Neural cell (in vitro differentiated cells): ENCODE measurements around the gene SYCE3. TPM values are rescaled to one million over a fixed set of nuclear protein-coding genes. Genes with fewer than 3 reads are reported as not detected.

Experiments
- H2AFZ ChIP-seq: fragments of 200-600, 300-800 bp; sonication (generic), shearing (Covaris generic); 2 replicates; pipeline ENCODE4 v1.6.0; 2014; ENCODE audit warnings: low read depth, mild to moderate bottlenecking, antibody characterized with exemption, low read length, moderate library complexity
- H3F3A ChIP-seq: fragments of 200-600 bp; shearing (Covaris generic); 2 replicates; pipeline ENCODE4 v1.6.1; 2016; ENCODE audit warnings: mild to moderate bottlenecking, moderate library complexity, mixed read lengths, antibody characterized with exemption, low read length; ENCODE audit not compliant: insufficient read depth, poor library complexity, severe bottlenecking
- H3K27ac ChIP-seq: fragments of 200-600, 300-800 bp; sonication (generic), shearing (Covaris generic); 2 replicates; pipeline ENCODE4 v1.5.1; 2014; ENCODE audit warnings: mild to moderate bottlenecking, low read length, moderate library complexity
- H3K27me3 ChIP-seq: fragments of 300-800, 200-600 bp; sonication (generic), shearing (Covaris generic); 2 replicates; pipeline ENCODE4 v1.6.0; 2014; ENCODE audit warnings: mild to moderate bottlenecking, low read depth, low read length, moderate library complexity; ENCODE audit not compliant: insufficient read depth
- H3K36me3 ChIP-seq: fragments of 300-800, 200-600 bp; sonication (generic), shearing (Covaris generic); 2 replicates; pipeline ENCODE4 v1.5.1; 2014; ENCODE audit warnings: mild to moderate bottlenecking, antibody characterized with exemption, low read length, moderate library complexity; ENCODE audit not compliant: insufficient read depth
- H3K4me2 ChIP-seq: fragments of 300-800, 200-600 bp; sonication (generic), shearing (Covaris generic); 2 replicates; pipeline ENCODE4 v1.6.0; 2014; ENCODE audit warnings: mild to moderate bottlenecking, low read length
- H3K4me3 ChIP-seq: fragments of 300-800, 200-600 bp; sonication (generic), shearing (Covaris generic); 2 replicates; pipeline ENCODE4 v1.5.1; 2014; ENCODE audit warnings: mild to moderate bottlenecking, low read length, moderate library complexity
- H3K79me2 ChIP-seq: fragments of 200-600 bp; shearing (Covaris generic); replicated peaks from 2 replicates; pipeline ENCODE4 v1.6.0; 2014; ENCODE audit warnings: mild to moderate bottlenecking, low read length, moderate library complexity; ENCODE audit not compliant: insufficient read depth
- H3K9ac ChIP-seq: fragments of 300-800, 200-600 bp; sonication (generic), shearing (Covaris generic); 2 replicates; pipeline ENCODE4 v1.6.1; 2016; ENCODE audit warnings: mild to moderate bottlenecking, low read length, mixed read lengths
- H3K9me2 ChIP-seq: fragments of 200-600 bp; shearing (Covaris generic); 2 replicates; pipeline ENCODE4 v1.6.1; 2016; ENCODE audit warnings: mild to moderate bottlenecking, low read length, mixed read lengths; ENCODE audit not compliant: insufficient read depth
- H3K9me3 ChIP-seq: fragments of 200-600, 300-800 bp; sonication (generic), shearing (Covaris generic); 2 replicates; pipeline ENCODE4 v1.6.1; 2016; ENCODE audit warnings: mild to moderate bottlenecking, mixed run types, low read length, moderate library complexity, mixed read lengths
- H4K20me1 ChIP-seq: fragments of 200-600 bp; shearing (Covaris generic); 2 replicates; pipeline ENCODE4 v1.6.1; 2016; ENCODE audit warnings: mild to moderate bottlenecking, mixed run types; ENCODE audit not compliant: insufficient read depth
- CTCF ChIP-seq: fragments of 450-650 bp; IDR thresholded peaks from 2 replicates; pipeline ENCODE4 v1.5.1; 2014; ENCODE audit warnings: antibody characterized with exemption, mild to moderate bottlenecking, moderate library complexity; ENCODE audit not compliant: poor library complexity, severe bottlenecking
- EP300 ChIP-seq: fragments of 450-650 bp; conservative IDR thresholded peaks from 2 replicates; pipeline ENCODE4 v1.6.1; 2014; ENCODE audit warnings: antibody characterized with exemption, mild to moderate bottlenecking, moderate library complexity; ENCODE audit not compliant: poor library complexity, severe bottlenecking
- EZH2 ChIP-seq: fragments of 200-600, 300-800 bp; shearing (Covaris generic), sonication (generic); IDR thresholded peaks from 2 replicates; pipeline ENCODE4 v1.6.1; 2014; ENCODE audit warnings: antibody characterized with exemption, low read length, borderline replicate concordance, mild to moderate bottlenecking; ENCODE audit not compliant: insufficient read depth, poor library complexity, severe bottlenecking
- MXI1 ChIP-seq: fragments of 450-650 bp; conservative IDR thresholded peaks from 2 replicates; pipeline ENCODE4 v1.6.1; 2014; ENCODE audit warnings: antibody characterized with exemption, mild to moderate bottlenecking; ENCODE audit not compliant: poor library complexity, severe bottlenecking
- POLR2AphosphoS5 ChIP-seq: IDR thresholded peaks from 2 replicates; pipeline ENCODE4 v1.6.1; 2012
- RAD21 ChIP-seq: fragments of 450-650 bp; conservative IDR thresholded peaks from 2 replicates; pipeline ENCODE4 v1.6.1; 2014; ENCODE audit warnings: antibody characterized with exemption, mild to moderate bottlenecking, moderate library complexity
- REST ChIP-seq: IDR thresholded peaks from 2 replicates; pipeline ENCODE4 v1.6.1; 2012; ENCODE audit warnings: borderline replicate concordance
- SMC3 ChIP-seq: fragments of 450-650 bp; conservative IDR thresholded peaks from 2 replicates; pipeline ENCODE4 v1.6.1; 2014; ENCODE audit warnings: antibody characterized with exemption, mild to moderate bottlenecking, moderate library complexity; ENCODE audit not compliant: poor library complexity
- TAF1 ChIP-seq: IDR thresholded peaks from 2 replicates; pipeline ENCODE4 v1.6.1; 2012; ENCODE audit warnings: low read depth
- polyA plus RNA-seq: library from polyadenylated mRNA; depleted of rRNA; stranded (reverse); fragments of >200 nt; gene quantifications from 2 replicates; pipeline ENCODE4 v1.2.3, GENCODE V29; 2014

Gene SYCE3
- polyA plus RNA-seq, 1 donor from 2014 or later = not detected

- Histone ChIP-seq H3K36me3 (no peaks in the 10 kb centered on the region), H3K4me3 (no peak overlapping the region), H3K4me2 (no peak overlapping the region), H3K9ac (no peak overlapping the region), H3K9me3 (no peaks in the 10 kb centered on the region), H4K20me1 (no peaks in the 10 kb centered on the region), H2AFZ (no peak overlapping the region), H3K9me2 (no peaks in the 10 kb centered on the region), H3K27me3 (no peaks in the 10 kb centered on the region), H3K27ac (no peak overlapping the region), H3K79me2 (peaks cover 8% of the 10 kb centered on the region), H3F3A (no peaks in the 10 kb centered on the region)
- TF ChIP-seq MXI1 (no peak), EP300 (no peak), SMC3 (no peak), CTCF (no peak), RAD21 (no peak), EZH2 (no peak)
These were observed 23.7 kb upstream of the SYCE3 start for GRCh38 chr22:50586416-50586815.

- H3F3A ChIP-seq = no peaks in the 10 kb centered on the region
- no peaks in the 10 kb centered on the region for H3K27me3 ChIP-seq
- no peak for TF ChIP-seq EP300
- no peak for TF ChIP-seq TAF1
- TF ChIP-seq CTCF = no peak
- TF ChIP-seq SMC3 = no peak
- no peak for TF ChIP-seq POLR2AphosphoS5
- no peak for TF ChIP-seq REST
- TF ChIP-seq MXI1 = no peak
- no peak for TF ChIP-seq RAD21
- TF ChIP-seq EZH2 = no peak
- no peaks in the 10 kb centered on the region for H4K20me1 ChIP-seq
- H3K27ac ChIP-seq = no peak overlapping the region
- peaks cover 9% of the 10 kb centered on the region for H3K79me2 ChIP-seq
- no peaks in the 10 kb centered on the region for H3K36me3 ChIP-seq
- no peak overlapping the region for H3K4me2 ChIP-seq
- H3K4me3 ChIP-seq = no peak overlapping the region
- H3K9me3 ChIP-seq = no peaks in the 10 kb centered on the region
- H3K9me2 ChIP-seq = no peaks in the 10 kb centered on the region
- no peak overlapping the region for H3K9ac ChIP-seq
- H2AFZ ChIP-seq = no peak overlapping the region
These were observed 23.1 kb upstream of the SYCE3 start for GRCh38 chr22:50585781-50586180.
